Body of pancreas (tissue), 4 donors: ENCODE data around the gene FTH1. TPM values are rescaled to one million over a fixed set of nuclear protein-coding genes. Genes with fewer than 3 reads are reported as not detected.

ENCODE experiments used
- ATAC-seq: fragments of 150-250 bp; one replicate; pipeline ENCODE4 v1.9.1; 2016
- DNase-seq, 4 donors: peaks; one replicate each; pipeline ENCODE4 v3.0.0-alpha.2; 2019
- H3K27ac ChIP-seq, 4 donors: fragments of 200-600 bp; sonication (generic); 1 replicate in 3 of 4; 2 replicates in 1 of 4; pipeline versions ENCODE4 v1.5.1 to v1.6.1; 2016 to 2019; ENCODE audit warnings: mild to moderate bottlenecking in 1 of 4, mixed read lengths in 1 of 4, moderate library complexity in 1 of 4
- H3K27me3 ChIP-seq, 2 donors: fragments of 200-600 bp; sonication (generic); one replicate each; pipeline ENCODE4 v1.6.0; 2016; ENCODE audit warnings: mild to moderate bottlenecking in 1 of 2
- H3K36me3 ChIP-seq, 2 donors: fragments of 200-600 bp; sonication (generic); replicated peaks in 1 of 2; 2 replicates each; pipeline ENCODE4 v1.5.1; 2016; ENCODE audit warnings: low read depth in 2 of 2; ENCODE audit not compliant: insufficient read depth in 1 of 2
- H3K4me1 ChIP-seq: fragments of 200-600 bp; sonication (generic); one replicate; pipeline ENCODE4 v1.6.0; 2016
- H3K4me3 ChIP-seq, 2 donors: fragments of 200-600 bp; sonication (generic); 1 replicate in 1 of 2; 2 replicates in 1 of 2; pipeline ENCODE4 v1.5.1; 2016 to 2019
- H3K9me3 ChIP-seq, 3 donors: fragments of 200-600 bp; sonication (generic); 1 replicate in 2 of 3; 2 replicates in 1 of 3; pipeline ENCODE4 v1.5.1; 2016
- POLR2A ChIP-seq, 3 donors: fragments of 450-650 bp; IDR thresholded peaks; one replicate each; pipeline ENCODE4 v1.6.1; 2016; ENCODE audit warnings: antibody characterized with exemption in 3 of 3, mild to moderate bottlenecking in 2 of 3
- WGBS, 2 donors: methylation state at CpG; one replicate each; pipeline ENCODE4 v1.1.5; 2017; 5-methylcytosine and 5-hydroxymethylcytosine counted together
- intact Hi-C: fragments of 100-400 bp; cut with DNase I; formaldehyde crosslinking; loops from one replicate; pipeline ENCODE4 v1.15.1; 2023
- total RNA-seq, 2 donors: library from RNA; depleted of rRNA; stranded (reverse); fragments of >200 nt; gene quantifications; one replicate each; pipeline ENCODE4 v1.1.0, GENCODE V29; 2016
- TF ChIP-seq, protein P1 (sequence below), 7 experiments: fragments of 450-650 bp in 4 of 7; fragments of 200-600 bp in 3 of 7; sonication (generic) in 3 of 7; IDR thresholded peaks; one replicate each; pipeline ENCODE4 v1.5.1; 2016 to 2019; ENCODE audit warnings: antibody characterized with exemption in 7 of 7

The FTH1 gene
- total RNA-seq, 2 donors from 2014 or later: 1,333 to 1,363 TPM

DNA sequence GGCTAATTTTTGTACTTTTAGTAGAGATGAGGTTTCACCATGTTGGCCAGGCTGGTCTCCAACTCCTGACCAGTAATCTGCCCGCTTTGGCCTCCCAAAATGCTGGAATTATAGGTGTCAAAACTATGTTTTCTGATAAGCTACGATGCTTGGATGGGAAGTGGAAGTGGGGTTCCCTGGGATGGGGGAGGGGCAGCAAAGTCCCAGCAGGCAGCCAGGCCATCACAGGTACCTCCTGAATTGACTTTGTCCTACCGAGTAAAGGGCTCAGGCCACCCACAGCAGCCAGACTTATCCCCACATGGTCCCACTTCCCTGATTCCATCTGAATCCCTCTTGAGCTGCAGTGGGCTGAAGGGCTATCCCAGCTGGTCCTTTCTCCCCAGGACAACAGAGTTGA, 6.9 kb downstream of the FTH1 start:
- no peaks in the 10 kb centered on the region for H3K27me3 ChIP-seq
- H3K36me3 ChIP-seq: peaks cover 0 to 13% of the 10 kb centered on the region in 2 donors
- WGBS, 2 donors: 90 to 91% methylated on average over 3 of the region's 3 CpGs
- intact Hi-C loops: no loop called here
- TF ChIP-seq, protein P1, sequence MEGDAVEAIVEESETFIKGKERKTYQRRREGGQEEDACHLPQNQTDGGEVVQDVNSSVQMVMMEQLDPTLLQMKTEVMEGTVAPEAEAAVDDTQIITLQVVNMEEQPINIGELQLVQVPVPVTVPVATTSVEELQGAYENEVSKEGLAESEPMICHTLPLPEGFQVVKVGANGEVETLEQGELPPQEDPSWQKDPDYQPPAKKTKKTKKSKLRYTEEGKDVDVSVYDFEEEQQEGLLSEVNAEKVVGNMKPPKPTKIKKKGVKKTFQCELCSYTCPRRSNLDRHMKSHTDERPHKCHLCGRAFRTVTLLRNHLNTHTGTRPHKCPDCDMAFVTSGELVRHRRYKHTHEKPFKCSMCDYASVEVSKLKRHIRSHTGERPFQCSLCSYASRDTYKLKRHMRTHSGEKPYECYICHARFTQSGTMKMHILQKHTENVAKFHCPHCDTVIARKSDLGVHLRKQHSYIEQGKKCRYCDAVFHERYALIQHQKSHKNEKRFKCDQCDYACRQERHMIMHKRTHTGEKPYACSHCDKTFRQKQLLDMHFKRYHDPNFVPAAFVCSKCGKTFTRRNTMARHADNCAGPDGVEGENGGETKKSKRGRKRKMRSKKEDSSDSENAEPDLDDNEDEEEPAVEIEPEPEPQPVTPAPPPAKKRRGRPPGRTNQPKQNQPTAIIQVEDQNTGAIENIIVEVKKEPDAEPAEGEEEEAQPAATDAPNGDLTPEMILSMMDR (IDR thresholded peaks at IDR 0.05): no peak
- no peak for TF ChIP-seq POLR2A (IDR thresholded peaks at IDR 0.05)
- H3K27ac ChIP-seq: peak overlapping the region in 2 of 4 donors; percentile 98 to 99
- no peaks in the 10 kb centered on the region for H3K9me3 ChIP-seq
- ATAC-seq (no peak), DNase-seq (peak in 1 of 4 donors; percentile 4)
- no peak overlapping the region for H3K4me3 ChIP-seq
- peaks cover 52% of the 10 kb centered on the region for H3K4me1 ChIP-seq

GRCh38 chr11:61959678-61960077, 7.8 kb downstream of the FTH1 start:
- DNase-seq: peak in 1 of 4 donors; percentile 9
- H3K9me3 ChIP-seq: no peaks in the 10 kb centered on the region
- ATAC-seq: no peak
- peaks cover 0 to 8% of the 10 kb centered on the region in 2 donors for H3K36me3 ChIP-seq
- H3K27me3 ChIP-seq: no peaks in the 10 kb centered on the region
- TF ChIP-seq, protein P1 (IDR thresholded peaks at IDR 0.05): no peak
- TF ChIP-seq POLR2A (IDR thresholded peaks at IDR 0.05): no peak
- H3K27ac ChIP-seq: no peak overlapping the region
- H3K4me1 ChIP-seq: peaks cover 51% of the 10 kb centered on the region
- intact Hi-C loops: no loop called here
- H3K4me3 ChIP-seq: no peak overlapping the region
- 93 to 94% methylated on average over 5 to 6 of the region's 6 CpGs for WGBS, 2 donors

GRCh38 chr11:61959114-61959513, 8.3 kb downstream of the FTH1 start:
- intact Hi-C loops: no loop called here
- ATAC-seq: no peak
- TF ChIP-seq POLR2A (IDR thresholded peaks at IDR 0.05): no peak
- TF ChIP-seq, protein P1 (IDR thresholded peaks at IDR 0.05): no peak
- peaks cover 0 to 4% of the 10 kb centered on the region in 2 donors for H3K36me3 ChIP-seq
- peak in 1 of 4 donors; percentile 7 for DNase-seq
- H3K27ac ChIP-seq: peak overlapping the region in 1 of 4 donors; percentile 28
- no peaks in the 10 kb centered on the region for H3K9me3 ChIP-seq
- H3K4me1 ChIP-seq: peaks cover 45% of the 10 kb centered on the region
- 10 to 11% methylated on average over 2 of the region's 2 CpGs for WGBS, 2 donors
- no peak overlapping the region for H3K4me3 ChIP-seq
- H3K27me3 ChIP-seq: no peaks in the 10 kb centered on the region

- TF ChIP-seq, protein P1 (IDR thresholded peaks at IDR 0.05): no peak
- TF ChIP-seq POLR2A (IDR thresholded peaks at IDR 0.05): no peak
- 61 to 62% methylated on average over 3 of the region's 3 CpGs for WGBS, 2 donors
- DNase-seq: no peak
- no peaks in the 10 kb centered on the region for H3K27me3 ChIP-seq
- no peak overlapping the region for H3K27ac ChIP-seq
- H3K9me3 ChIP-seq: no peaks in the 10 kb centered on the region
- H3K36me3 ChIP-seq: peaks cover 0 to 2% of the 10 kb centered on the region in 2 donors
- intact Hi-C loops: no loop called here
- H3K4me1 ChIP-seq: peaks cover 40% of the 10 kb centered on the region
- no peak overlapping the region for H3K4me3 ChIP-seq
- ATAC-seq: no peak
Measured at GRCh38 chr11:61958590-61958989, 8.8 kb downstream of the FTH1 start.

DNA sequence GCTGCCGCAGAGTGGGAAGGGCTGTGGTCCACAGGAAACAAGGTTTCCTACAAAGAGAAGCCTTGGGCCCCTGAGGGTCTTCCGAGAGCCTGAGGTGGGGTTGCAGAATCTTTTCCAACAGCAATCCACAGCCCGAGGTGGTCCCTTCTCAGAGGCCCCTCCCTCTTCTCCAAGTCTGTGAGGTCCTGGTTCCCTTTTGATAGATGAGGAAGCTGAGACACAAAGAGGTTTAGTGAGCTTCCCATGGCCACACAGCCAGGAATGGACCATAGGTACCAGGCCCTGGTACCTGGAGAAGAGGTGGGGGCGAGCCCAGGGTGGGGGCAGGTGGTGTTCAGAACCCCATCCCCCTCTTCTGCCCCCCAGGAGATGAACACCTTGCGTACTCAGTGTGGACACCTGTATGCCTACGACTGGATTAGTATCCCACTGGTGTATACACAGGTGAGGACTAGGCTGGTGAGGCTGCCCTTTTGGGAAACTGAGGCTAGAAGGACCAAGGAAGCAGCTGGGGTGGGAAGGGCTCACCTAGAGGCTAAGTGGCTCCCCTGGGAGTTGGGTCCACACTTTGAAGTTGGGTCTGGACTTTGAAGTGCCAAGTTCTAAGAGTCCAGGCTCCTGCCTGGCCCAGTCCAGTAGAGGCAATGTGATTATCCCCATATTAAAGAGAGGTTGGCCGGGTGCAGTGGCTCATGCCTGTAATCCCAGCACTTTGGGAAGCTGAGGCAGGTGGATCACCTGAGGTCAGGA, 10.2 kb downstream of the FTH1 start:
- ATAC-seq (no peak), DNase-seq (peak in 1 of 4 donors; percentile 8)
- Histone ChIP-seq H3K9me3 (no peaks in the 10 kb centered on the region), H3K27me3 (no peaks in the 10 kb centered on the region), H3K27ac (no peak overlapping the region), H3K4me1 (peaks cover 26% of the 10 kb centered on the region), H3K4me3 (no peak overlapping the region), H3K36me3 (no peaks in the 10 kb centered on the region)
- WGBS, 2 donors: 91 to 94% methylated on average over 5 to 7 of the region's 7 CpGs
- intact Hi-C loops: no loop called here
- TF ChIP-seq POLR2A (IDR thresholded peaks at IDR 0.05): no peak
- TF ChIP-seq, protein P1 (IDR thresholded peaks at IDR 0.05): no peak
